NOMO-1 treated with DMSO at 0.1 percent for 48 hours (cell line): ENCODE results near the gene KCNH1.

Experiments
- DNase-seq: peaks from one replicate; lab custom pipeline; 2025; ENCODE audit not compliant: unreplicated experiment; lab: John Stamatoyannopoulos, UW

KCNH1 gene

DNA sequence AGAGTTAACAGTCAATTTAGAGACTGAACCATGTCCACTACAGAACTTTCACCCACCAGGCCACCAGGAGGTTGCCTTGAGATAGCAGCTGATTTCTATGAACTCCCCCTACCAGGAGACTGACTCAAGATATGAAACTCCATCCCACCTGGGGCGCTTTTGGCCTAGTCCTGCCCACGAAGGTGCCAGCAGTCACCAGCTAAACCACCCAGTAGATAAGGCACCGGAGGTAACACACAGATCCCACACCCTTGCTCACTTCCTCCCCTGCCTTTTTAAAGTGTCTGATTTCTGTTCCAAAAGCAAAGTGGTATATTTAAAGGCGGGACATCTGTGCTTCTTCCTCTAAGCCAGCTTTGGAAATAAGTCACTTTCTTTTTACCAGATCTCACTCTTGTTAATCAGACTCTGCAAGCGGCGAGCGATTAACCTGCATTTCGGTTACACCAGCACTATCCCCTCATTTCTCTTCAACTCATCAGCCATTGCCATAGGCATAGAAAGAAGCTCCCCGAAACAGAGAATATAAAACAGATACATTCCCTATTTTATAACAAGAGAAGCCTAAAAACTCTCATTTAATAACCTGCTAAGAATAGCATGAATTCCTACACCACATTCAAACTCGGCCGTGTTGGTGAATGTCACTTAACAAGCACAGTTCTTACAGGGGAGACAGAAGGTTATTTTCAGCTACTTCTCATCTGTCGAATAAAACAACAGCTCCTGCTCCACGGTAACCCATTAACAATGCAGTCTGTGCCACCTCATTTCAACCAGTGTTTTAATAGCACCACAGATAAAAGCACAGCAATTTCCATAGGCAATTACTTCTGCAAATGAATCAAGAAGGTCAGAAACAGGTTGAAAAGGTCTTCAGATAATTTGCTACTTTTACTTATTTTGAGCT lies 318.1 kb downstream of the KCNH1 start:
- no peak for DNase-seq

- no peak for DNase-seq
Measured at GRCh38 chr1:210814382-210815123, 319.4 kb downstream of the KCNH1 start.

- DNase-seq = no peak
Measured at GRCh38 chr1:210801501-210801900, 332.4 kb downstream of the KCNH1 start.

DNA sequence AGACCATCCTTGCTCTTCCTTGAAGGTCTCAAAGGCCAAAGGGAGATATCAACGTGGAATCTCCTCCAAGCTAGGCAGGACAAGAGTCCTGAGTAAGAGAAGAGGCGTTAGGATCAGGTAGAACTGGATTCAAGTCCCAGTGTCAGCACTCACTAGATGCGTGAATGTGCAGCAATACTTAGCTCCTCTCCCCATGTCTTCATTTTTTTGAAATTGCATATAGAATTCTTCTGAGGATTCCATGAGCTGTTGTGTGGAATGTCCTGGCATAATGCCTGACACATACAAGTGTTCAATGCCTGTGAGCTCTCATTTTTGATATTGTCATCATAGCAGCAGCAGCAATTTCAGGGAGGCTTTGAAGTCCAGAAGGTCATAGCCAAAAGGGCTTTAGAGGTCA lies 333.2 kb downstream of the KCNH1 start:
- DNase-seq = no peak

GRCh38 chr1:210800301-210800700 lies 333.6 kb downstream of the KCNH1 start:
- DNase-seq = no peak

DNA sequence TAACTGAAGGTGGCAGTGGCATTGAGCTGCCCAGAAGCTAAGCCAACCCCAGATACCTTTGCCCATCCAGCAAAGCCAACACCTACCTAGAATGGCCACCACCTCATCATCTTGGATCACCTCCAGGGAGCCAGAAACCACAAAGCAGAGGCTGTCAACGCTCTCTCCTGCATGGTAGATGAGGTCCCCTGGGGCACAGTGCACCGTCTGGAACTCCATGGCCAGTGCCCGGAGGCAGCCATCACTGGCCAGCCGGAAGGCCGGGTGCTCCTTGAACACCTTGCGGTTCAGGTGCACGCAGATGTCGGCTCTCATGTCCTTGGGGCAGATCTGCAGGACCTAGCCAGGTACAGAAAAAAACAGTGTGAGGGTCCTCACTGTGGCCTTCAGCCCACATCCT lies 336.5 kb downstream of the KCNH1 start:
- no peak for DNase-seq

DNA sequence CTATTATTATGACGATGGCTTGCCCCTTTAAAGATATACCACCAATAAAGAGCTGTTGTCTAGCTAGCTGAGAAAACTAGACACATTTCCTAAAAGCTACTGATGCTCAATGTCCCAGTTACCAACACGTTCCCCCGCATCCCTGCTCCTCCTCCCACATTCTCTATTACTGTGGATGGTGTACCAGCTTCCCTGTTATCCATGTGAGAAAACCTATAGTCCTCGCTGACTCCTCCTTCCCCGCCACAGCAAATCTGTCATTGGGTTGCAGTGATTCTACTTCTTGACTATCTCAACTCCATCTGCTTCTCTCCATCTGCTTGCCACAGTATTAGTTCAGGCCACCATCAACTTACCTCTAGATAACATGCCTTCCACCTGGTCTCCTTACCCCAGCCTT lies 337.5 kb downstream of the KCNH1 start:
- DNase-seq = no peak

- DNase-seq = no peak
Measured at GRCh38 chr1:210794445-210794844, 339.5 kb downstream of the KCNH1 start.

DNA sequence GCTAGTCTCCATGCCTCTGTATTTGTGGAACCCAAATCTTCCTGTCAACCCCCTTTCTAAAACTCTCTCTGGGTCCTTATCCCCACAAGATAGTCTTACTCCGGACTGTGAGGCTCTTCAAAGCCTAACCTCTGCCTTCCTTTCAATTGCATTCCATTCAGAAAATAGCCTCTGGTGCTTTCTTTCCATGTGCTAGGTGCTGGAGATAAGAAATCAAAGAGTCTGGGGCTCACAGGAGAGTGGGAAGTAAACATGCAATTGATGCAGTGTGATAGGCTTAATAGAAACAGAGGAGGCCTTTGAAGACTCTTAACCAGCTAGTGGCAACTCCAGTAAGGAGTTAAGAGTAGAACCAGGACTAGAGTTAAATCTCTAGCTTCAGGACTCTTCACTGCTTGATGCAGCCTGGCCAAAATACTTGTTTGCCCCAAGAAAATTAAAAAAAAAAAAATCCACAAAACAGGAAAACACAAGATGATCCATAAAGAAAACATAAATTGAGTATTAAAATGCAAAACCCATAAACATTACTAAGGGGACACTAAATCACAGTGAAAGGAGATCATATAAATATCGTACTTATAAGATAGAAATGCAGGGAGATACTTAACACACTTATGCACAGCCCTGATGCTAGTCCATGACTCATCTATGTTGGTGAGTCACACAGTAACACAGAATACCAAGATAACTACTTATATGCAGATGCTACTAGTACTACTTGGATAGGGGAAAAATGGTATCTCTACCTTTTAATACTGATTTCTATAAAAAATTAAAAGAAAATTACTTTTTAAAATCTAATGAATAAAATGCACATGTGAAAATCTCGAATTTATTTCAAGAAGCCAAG lies 341.5 kb downstream of the KCNH1 start:
- DNase-seq = no peak

- DNase-seq = no peak
Measured at GRCh38 chr1:210790196-210790595, 343.8 kb downstream of the KCNH1 start.

DNA sequence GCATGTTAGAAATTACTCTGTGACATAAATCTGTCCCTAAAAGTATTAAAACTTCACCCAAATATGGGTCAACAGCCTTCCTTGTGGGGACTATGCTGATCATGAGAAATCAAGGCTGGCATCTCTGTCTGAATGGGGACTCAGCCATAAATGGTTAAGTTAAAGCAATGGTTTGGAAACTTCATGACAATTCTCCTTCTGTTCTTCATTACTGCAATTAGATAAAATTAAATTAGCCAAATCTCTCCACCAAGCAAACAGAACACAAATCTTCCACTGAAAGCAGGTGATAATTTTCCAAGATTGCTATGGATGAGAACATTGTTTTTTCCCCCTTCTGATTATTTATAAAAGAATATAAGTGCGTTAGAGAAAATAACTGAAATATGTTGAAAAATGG lies 346.1 kb downstream of the KCNH1 start:
- DNase-seq = no peak

- no peak for DNase-seq
Measured at GRCh38 chr1:210786546-210786945, 347.4 kb downstream of the KCNH1 start.

GRCh38 chr1:210783925-210784324 lies 350.0 kb downstream of the KCNH1 start:
- no peak for DNase-seq

DNA sequence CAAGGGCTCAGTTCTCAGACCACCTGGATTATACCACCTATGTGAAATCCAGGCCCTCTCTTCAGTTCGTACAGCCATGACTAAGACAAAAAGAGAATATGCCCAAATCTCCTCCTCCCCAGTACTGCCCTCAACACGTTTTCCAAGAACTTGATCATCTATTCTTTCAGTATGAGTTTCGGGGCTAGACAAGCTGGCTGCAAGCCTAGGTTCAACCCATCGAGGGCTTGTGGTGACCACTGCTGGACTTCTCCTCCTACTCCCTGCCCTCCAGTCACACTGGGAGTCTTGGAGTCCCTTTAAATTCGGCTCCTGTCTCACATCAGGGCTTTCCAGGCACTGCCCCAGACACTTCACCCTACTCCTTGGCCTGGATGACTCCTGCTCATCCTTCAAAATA lies 352.3 kb downstream of the KCNH1 start:
- no peak for DNase-seq

- no peak for DNase-seq
Measured at GRCh38 chr1:210779269-210779668, 354.7 kb downstream of the KCNH1 start.

GRCh38 chr1:210777914-210778313 lies 356.0 kb downstream of the KCNH1 start:
- no peak for DNase-seq

DNA sequence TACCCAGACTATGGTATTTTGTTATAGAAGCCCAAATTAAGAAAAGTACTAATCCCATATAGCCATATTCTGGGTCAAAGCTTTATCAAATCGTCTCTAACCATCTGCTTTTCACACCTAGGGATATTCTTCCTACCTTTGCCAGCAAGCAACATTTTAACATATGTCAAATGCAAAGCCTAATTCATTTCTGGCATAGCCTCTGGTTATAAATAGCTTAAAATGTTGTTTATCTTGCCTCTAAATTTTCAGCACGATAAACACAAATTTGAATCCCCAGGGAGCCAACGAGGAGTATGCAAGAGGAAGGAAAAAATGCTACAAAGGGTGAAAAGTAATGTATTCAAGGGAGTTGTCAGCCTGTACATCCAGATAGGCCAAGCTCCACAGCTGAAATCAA lies 357.2 kb downstream of the KCNH1 start:
- no peak for DNase-seq

DNA sequence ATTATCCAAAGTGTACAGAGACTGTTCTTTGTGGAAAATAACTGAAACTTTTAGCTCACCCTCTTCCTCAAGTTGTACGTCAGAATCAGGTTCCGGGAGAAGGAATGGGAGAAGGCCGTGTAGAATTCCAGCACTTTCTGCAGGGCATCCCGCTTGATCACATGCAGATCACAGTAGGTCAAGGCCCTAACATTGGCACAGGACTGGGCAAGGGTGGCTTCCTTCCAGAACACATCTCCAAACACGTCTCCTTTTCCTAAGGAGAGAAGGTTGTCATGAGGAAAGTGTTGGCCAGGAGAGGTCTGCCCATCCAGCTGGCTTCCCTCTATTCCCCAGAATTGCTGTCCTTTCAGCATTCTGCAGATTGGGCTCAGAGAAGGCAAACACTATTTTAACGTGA lies 358.7 kb downstream of the KCNH1 start:
- DNase-seq = no peak

- DNase-seq = no peak
Measured at GRCh38 chr1:210773450-210773849, 360.5 kb downstream of the KCNH1 start.

DNA sequence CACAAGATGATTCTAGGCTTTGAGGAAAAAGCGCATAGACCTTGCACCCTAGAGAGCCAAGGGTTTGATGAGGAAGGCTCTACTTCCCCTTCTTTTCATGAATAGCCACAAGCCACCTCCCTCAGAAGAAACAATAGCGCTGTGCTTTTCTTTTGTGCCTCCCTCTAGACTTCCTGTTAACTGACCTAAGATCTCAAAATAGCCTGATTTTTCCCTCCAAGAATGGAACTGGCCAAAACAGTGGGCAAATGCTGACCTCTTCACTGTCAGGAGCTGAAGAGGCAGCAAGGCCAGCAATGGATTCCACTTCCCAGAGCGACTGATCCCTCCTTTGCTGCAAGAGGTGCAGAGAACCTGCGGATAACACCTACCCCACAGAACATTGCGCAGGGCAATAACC lies 362.8 kb downstream of the KCNH1 start:
- no peak for DNase-seq

DNA sequence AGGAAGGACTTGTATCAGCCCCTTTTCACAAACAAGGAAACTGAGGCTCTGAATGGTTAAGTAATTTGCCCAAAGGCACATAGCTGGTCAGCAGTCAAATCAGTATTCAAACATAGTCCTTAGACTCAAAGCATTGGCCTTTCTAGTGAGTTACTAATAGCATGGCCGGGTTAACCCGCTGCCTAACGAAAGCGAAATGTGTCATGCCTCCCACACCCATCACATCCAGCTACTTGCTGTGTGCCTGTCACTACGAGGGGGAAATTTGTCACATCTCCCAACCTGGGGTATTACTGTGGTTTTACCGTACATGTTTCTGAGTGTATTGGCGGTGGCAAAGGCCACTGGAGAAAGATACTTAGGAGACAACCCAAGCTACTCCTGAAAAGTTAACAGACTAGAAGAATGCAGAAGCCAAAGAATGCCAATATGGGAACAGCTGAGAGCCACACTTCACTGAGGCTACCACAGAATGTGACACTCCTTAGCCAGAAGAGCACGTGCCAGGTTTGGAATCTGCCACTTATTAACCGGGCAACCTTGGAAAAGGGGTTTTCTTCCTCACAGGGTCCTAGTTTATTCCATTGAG lies 363.5 kb downstream of the KCNH1 start:
- no peak for DNase-seq
